Measurements from ENCODE around the gene TMPRSS9. TPM values are rescaled to one million over a fixed set of nuclear protein-coding genes. Genes with fewer than 3 reads are reported as not detected.

The TMPRSS9 gene
- total RNA-seq, 1 experiment from 2014 or later: 0.23 TPM

DNA sequence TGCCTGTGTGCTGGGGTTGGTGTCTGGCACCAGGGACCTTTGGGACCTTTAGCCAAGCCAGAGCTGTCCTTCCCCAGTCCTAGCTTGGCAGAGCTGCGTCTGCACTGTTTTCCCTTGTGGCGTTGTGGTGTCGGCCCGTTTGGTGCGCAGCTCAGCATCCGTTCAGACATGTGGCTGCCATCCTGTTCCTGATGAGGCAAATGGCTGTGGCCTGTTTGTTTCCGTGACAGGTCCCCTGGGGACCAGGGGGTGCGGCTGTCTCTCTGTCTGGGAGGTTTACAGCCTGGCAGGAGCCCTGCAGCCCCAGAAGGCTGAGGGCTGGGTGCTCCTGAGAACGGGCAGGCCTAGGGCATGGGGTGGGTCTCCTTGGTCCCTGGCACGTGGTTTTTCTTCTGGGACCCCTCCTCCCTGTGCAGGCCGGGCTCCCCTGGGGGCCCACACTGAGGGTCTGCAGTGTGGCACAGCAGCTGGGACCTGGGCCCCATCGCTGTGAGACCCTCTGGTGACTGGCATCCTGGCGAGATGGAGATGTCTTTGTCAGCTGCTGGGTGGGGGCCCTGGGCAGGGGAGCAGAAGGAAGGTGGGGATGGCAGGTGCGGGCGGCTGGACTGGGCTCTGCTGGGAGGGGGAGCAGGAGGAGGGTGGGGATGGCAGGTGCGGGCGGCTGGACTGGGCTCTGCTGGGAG is 27.6 kb upstream of the TMPRSS9 start:
- H3K9me3 ChIP-seq (ENCODE audit: control insufficient read depth, insufficient read depth, low read depth, low read length): no peaks in the 10 kb centered on the region
- TF ChIP-seq SIN3A (IDR thresholded peaks at IDR 0.05; ENCODE audit: borderline replicate concordance, insufficient read depth, low read depth, low read length): no peak
- no peak for TF ChIP-seq POLR2AphosphoS5 (IDR thresholded peaks at IDR 0.05; ENCODE audit: low read depth, low read length)
- TF ChIP-seq CTCF (IDR thresholded peaks at IDR 0.05): no peak
- peaks cover 11% of the 10 kb centered on the region for H3K4me1 ChIP-seq (ENCODE audit: control insufficient read depth, insufficient read depth, low read length)
- intact Hi-C loops (cut with micrococcal nuclease; ENCODE audit: unreplicated experiment) (no loop called here), in situ Hi-C loops (cut with HindIII; ENCODE audit: low pct_unique_long_range_greater_than_20kb, low sequenced_read_pairs) (no loop called here)
- ChIA-PET CTCF (no interaction called here), POLR2A (no interaction called here)
- no peak overlapping the region for H3K27ac ChIP-seq (ENCODE audit: low read length)
- BruUV-seq (replicated peaks): no TSS peak
- no peak overlapping the region for H3K4me3 ChIP-seq (ENCODE audit: low read depth in 2 of 2, low read length in 2 of 2)
- H3K36me3 ChIP-seq (ENCODE audit: control insufficient read depth, insufficient read depth, low read length): peaks cover 3% of the 10 kb centered on the region; the same call in 1 of the 2 replicates
- no peaks in the 10 kb centered on the region for H3K27me3 ChIP-seq (ENCODE audit: control insufficient read depth, insufficient read depth, low read length)
- ATAC-seq: no peak
- no peak for DNase-seq (ENCODE audit: low read depth, low spot score)

GRCh38 chr19:2333027-2333806 is 26.8 kb upstream of the TMPRSS9 start:
- Histone ChIP-seq H3K27me3 (ENCODE audit: control insufficient read depth, insufficient read depth, low read length) (no peaks in the 10 kb centered on the region), H3K4me1 (ENCODE audit: control insufficient read depth, insufficient read depth, low read length) (peaks cover 11% of the 10 kb centered on the region), H3K36me3 (ENCODE audit: control insufficient read depth, insufficient read depth, low read length) (peaks cover 3% of the 10 kb centered on the region; the same call in 1 of the 2 replicates), H3K9me3 (ENCODE audit: control insufficient read depth, insufficient read depth, low read depth, low read length) (no peaks in the 10 kb centered on the region), H3K27ac (ENCODE audit: low read length) (no peak overlapping the region), H3K4me3 (ENCODE audit: low read depth in 2 of 2, low read length in 2 of 2) (no peak overlapping the region)
- ChIA-PET POLR2A (no interaction called here), CTCF (no interaction called here)
- DNase-seq (ENCODE audit: low read depth, low spot score) (no peak), ATAC-seq (no peak)
- intact Hi-C loops (cut with micrococcal nuclease; ENCODE audit: unreplicated experiment) (no loop called here), in situ Hi-C loops (cut with HindIII; ENCODE audit: low pct_unique_long_range_greater_than_20kb, low sequenced_read_pairs) (no loop called here)
- no TSS peak for BruUV-seq (replicated peaks)
- no peak for TF ChIP-seq CTCF (IDR thresholded peaks at IDR 0.05)
- TF ChIP-seq SIN3A (IDR thresholded peaks at IDR 0.05; ENCODE audit: borderline replicate concordance, insufficient read depth, low read depth, low read length): no peak
- TF ChIP-seq TCF7L2 (IDR thresholded peaks at IDR 0.05; ENCODE audit: low read depth, low read length): no peak
- no peak for TF ChIP-seq POLR2AphosphoS5 (IDR thresholded peaks at IDR 0.05; ENCODE audit: low read depth, low read length)
- TF ChIP-seq, protein P1, sequence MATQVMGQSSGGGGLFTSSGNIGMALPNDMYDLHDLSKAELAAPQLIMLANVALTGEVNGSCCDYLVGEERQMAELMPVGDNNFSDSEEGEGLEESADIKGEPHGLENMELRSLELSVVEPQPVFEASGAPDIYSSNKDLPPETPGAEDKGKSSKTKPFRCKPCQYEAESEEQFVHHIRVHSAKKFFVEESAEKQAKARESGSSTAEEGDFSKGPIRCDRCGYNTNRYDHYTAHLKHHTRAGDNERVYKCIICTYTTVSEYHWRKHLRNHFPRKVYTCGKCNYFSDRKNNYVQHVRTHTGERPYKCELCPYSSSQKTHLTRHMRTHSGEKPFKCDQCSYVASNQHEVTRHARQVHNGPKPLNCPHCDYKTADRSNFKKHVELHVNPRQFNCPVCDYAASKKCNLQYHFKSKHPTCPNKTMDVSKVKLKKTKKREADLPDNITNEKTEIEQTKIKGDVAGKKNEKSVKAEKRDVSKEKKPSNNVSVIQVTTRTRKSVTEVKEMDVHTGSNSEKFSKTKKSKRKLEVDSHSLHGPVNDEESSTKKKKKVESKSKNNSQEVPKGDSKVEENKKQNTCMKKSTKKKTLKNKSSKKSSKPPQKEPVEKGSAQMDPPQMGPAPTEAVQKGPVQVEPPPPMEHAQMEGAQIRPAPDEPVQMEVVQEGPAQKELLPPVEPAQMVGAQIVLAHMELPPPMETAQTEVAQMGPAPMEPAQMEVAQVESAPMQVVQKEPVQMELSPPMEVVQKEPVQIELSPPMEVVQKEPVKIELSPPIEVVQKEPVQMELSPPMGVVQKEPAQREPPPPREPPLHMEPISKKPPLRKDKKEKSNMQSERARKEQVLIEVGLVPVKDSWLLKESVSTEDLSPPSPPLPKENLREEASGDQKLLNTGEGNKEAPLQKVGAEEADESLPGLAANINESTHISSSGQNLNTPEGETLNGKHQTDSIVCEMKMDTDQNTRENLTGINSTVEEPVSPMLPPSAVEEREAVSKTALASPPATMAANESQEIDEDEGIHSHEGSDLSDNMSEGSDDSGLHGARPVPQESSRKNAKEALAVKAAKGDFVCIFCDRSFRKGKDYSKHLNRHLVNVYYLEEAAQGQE (IDR thresholded peaks at IDR 0.05; ENCODE audit: insufficient read depth in 1 of 2, low read depth in 2 of 2, low read length in 1 of 2): no peak
